NCI-H1436 (cell line): ENCODE results near the gene TMEM60.
"Not testable (repeated sequence)": the region's sequence is repeated elsewhere in the genome, so short reads cannot be mapped to it uniquely, and the experiment has no call there.

Source experiments
- DNase-seq: peaks from one replicate; lab custom pipeline; 2025; lab: John Stamatoyannopoulos, UW

The TMEM60 gene

GRCh38 chr7:77811516-77812289, 13.5 kb upstream of the TMEM60 start:
- DNase-seq: no peak

DNA sequence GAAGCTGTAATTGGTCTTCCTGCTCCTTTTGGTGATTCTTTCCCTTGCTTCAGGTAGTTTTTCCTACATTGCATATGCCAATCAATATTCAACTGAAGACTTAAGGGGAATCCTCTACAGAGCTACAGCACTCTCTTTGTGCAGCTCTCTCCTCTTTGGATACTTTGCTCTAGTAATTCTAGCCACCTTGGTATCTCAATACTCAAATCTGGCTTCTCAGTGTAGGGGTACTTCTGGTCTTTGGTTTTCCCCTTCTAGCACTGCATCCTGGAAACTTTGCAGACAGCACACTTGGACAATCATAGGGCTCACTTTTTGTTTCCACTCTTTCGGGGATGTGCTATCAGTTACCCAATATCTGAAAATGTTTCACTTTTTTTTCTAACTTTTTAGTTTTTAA, 10.3 kb upstream of the TMEM60 start:
- DNase-seq: no peak

GRCh38 chr7:77806425-77806824, 8.2 kb upstream of the TMEM60 start:
- no peak for DNase-seq

DNA sequence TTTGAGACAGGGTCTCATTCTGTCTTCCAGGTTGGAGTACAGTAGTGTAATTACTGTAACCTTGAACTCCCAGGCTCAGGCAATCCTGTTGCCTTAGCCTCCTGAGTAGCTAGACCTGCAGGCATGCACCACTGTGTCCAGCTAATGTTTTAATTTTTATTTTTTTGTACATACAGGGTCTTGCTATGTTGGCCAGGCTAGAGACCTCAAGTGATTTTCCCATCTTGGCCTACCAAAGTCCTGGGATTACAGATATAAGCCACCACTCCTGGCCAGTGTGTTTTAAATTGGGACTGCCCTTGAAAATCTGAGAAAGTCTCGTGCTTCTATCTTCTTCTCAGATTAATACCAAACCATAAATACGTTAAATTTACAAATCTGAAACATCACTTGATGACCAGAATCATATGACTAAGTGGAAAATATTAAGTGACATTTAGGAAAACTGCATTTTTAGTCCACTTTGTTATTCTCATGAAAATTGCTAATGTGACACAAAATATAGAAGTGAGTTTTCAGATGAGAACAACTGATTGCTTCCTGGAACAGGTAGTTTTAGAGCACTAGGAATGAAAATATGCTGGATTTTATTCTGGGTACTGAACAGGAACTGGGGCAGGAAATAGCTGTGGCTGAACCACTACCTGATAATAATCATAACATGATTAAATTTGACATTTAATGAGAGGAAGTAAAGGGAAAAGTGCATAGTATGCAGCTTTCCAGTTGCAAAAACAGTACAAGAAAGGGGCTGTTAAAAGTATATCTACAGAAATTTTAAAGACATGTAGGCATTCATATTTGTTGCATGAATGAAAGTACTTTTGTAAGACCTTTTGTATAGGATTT, 4.5 kb upstream of the TMEM60 start:
- no peak for DNase-seq

- no peak for DNase-seq
These were observed 2.5 kb upstream of the TMEM60 start for GRCh38 chr7:77800730-77801129.

GRCh38 chr7:77800158-77800557, 1.9 kb upstream of the TMEM60 start:
- no peak for DNase-seq

DNA sequence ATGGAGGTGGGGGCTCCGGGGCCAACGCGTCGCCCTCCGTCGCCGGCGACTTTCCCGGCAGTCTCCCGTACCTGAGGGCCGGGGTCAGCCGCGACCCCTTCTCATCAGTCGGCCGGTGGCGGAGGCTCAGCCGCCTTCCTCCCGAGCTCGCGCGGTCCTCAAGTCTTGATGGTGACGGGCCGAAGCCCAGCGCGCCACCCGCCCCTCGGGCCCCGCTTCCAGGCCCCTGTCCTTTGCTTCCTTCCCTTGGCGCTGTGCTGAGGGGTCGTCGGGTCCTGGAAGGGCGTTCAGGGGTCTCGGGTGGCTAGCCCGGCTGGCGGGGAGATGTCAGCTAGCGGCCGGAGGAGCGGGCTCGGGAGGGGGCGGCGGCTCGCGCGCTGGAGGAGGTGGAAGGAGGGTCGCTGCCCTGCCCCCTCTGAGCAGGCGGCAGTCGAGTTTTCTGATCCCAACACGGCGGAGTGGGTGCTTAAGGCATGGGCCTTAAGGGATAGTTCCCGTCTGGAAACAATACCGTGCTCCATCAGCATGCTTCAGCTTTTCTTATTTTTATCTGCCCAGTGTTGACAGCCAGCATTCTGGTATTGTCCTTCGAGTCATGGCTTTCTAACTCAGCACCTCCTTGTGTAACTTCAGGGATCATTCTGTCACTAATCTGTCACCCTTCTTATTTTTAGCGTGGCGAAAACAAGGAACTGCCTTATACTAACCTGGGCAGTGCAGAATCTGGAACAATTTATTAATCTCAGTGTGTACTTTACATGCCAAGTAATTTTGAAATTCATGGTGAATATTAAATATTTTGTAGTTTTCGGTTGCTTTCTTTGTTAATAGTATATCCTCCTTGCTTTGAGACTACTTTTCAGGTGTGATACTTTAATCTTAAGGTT, 1.1 kb upstream of the TMEM60 start:
- DNase-seq: no peak

GRCh38 chr7:77797734-77798393, 370 bp downstream of the TMEM60 start:
- DNase-seq: no peak

DNA sequence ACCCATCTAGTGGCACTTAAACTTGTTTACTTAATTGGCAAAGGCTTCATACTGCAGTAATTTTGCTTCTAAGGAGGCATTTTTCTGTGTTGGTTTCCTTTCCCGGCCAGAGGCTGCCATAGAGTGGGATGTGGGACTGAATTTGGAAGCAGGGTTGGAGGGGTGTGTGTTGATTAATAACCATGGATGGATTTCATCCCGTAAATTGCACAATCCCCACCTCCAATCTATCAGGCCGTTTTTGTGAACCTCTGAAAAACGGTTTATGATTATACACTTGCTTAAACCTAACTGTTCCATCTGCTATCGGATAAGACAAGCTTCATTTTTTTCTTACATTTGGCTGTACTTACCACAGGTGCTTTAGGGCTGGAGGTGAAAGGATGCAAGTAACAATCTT, 1.3 kb downstream of the TMEM60 start:
- no peak for DNase-seq

GRCh38 chr7:77796109-77796508, 2.1 kb downstream of the TMEM60 start:
- DNase-seq: no peak

DNA sequence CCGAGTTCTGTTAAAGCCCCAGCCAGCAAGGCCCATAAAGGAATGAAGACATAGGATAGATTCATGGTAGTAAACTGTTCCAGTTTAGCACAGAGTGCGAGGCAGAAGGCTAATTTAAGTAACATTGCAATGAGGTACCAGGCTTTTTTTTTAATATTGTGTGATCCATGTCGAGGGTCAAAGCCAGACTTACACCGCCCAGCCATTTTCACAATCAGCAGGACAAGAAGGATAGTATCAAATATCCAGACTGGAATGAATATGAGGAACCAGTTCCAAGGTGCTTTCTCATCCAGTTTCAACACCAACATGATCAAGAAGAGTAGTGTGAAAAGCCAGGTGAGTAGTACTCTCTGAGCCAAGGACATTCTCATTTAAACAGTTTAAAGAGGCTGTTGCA, 4.2 kb downstream of the TMEM60 start:
- no peak for DNase-seq

DNA sequence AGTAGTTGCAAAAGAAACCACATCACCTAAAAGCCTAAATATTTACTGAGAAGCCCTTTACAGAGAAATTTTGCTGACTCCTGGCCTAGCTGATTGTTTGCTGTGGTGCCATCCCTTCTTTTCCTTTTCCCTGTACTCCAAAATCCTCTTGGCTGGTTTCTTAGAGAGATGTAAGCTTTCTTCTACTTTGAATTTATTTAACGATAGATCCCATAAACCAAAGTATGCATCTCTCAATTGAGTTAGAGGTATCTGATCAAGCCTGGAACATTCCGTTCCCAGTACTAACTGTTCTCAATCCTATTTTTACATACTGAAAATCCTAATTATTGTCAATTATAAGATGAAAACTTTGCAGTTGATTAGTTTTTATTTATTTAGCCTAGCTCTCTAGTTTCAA, 6.3 kb downstream of the TMEM60 start:
- no peak for DNase-seq

DNA sequence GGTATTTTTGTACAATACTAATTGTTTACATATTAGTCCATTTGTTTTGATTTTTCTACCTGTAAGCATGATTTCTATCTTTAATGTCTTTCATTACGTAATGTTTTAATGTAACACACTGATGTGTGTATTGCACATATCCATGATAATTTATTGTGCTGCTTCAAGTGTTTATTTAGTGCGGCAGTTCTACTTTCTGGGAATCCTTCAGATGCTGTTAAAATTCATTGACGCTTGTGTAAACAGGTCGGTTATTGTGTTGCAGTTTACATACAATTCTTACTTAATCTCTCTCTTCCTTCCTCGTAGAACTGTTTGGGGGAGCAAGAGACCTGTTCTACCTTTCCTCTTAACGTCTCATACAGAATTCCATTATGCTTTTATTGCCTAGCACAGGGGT, 6.9 kb downstream of the TMEM60 start:
- DNase-seq: peak; percentile 44

DNA sequence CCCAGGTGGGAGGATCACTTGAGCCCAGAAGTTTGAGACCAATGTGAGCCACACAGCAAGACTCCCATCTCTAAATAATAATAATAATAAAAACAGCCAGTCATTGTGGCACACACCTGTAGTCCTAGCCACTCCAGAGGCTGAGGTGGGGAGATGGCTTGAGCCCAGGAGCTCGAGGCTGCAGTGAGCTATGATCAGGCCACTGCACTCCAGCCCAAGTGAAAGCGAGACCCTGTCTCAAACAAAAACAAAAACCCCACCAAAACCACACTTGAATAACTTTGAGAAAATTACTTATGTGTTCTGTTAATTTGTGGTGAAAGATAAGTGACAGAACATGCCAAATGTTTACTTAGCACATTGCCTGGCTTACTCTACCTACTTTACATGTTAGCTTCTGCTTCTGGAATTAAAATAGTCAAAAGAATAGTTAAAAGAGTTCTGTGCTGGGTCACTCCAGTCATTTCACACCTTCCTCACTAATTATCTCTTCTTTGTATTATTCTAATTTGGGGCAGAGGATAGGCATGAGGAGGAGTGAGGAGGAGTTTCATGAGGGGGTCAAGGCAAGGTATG, 9.8 kb downstream of the TMEM60 start:
- DNase-seq: no peak

DNA sequence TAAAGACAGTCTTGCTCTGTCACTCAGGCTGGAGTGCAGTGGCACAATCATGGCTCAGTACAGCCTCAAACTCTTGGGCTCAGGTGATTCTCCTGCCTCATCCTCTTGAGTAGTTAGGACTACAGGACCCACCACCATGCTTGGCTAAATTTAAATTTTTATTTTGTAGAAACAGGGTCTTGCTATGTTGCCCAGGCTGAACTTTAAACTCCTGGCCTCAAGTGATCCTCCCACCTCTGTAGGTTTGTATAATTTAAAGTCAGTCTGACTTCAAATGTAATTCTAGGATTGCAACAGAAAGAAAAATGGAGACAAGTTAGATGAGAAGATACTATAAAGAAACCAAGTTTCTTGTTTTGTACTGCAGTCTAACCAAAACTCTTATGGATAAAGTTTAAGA, 11.5 kb downstream of the TMEM60 start:
- DNase-seq: no peak

DNA sequence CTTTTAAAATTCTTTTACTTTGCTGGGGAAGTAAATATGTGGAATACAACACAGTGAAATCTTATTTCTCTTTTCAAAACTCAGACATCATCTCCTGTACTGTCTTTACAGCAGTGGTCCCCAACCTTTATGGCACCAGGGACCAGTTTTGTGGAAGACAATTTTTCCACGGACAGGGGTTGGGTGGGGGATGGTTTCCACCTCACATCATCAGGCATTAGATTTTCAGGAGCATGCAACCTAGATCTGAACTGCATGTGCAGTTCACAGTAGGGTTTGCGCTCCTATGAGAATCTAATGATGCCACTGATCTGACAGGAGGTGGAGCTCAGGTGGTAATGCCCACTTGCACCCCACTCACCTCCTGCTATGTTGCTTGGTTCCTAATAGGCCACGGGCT, 12.2 kb downstream of the TMEM60 start:
- DNase-seq: no peak

DNA sequence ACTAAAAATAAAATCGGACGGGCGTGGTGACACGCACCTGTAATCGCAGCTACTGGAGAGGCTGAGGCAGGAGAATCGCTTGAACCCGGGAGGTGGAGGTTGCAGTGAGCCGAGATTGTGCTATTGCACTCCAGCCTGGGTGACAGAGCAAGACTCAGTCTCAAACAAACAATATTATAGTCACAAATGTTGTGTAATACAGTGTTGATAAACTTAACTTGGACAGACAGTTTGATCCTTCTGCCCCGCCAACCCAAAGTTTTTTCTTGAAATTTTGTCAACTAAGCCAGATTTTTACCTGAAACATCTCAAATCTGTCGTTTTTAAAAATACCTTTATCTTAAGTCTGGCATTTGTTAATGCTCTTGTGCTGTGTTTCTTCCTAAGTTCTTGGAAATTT, 13.8 kb downstream of the TMEM60 start:
- not testable (repeated sequence) for DNase-seq

DNA sequence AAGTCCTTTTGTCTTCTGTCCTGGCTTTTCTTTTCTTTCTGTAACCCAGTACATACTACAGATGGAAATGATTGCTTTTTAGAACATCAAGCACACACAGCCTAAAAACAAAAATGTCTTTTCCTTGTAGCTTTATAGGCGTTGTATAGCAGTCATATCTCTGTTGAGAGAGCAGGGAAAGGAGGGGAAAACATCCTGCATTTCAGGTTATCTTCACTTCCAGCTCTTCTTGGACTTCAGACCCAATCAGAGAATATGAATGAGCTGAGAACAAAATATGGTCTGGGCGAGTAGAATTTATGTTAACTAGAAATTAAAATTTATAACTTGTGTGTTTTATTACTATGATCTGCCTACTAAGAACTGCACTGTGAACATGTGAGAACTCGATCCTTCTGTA, 14.7 kb downstream of the TMEM60 start:
- DNase-seq: no peak

GRCh38 chr7:77783111-77783510, 15.1 kb downstream of the TMEM60 start:
- no peak for DNase-seq

DNA sequence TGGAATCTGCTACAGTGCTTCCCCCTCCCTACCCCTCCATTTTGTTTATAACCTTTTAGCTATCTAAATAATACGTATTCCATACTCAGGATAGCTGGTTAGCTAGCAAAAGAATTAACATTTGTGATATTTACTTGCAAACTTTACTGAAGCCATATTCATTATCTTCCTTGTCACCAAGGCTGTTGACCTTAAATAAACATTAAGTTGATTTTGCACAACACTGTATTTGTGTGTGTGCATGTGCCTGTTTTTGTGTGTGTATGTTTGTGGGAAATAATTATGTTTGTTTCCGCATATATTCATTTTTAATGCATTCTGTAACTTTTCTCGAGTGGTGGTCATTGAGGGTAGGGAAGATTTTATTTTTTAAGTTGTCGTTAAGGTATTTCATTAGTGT, 15.9 kb downstream of the TMEM60 start:
- no peak for DNase-seq

- no peak for DNase-seq
These were observed 19.7 kb downstream of the TMEM60 start for GRCh38 chr7:77778535-77778934.

GRCh38 chr7:77771901-77772300, 26.3 kb downstream of the TMEM60 start:
- no peak for DNase-seq
